GM18526 (cell line): ENCODE results near the gene SYNPO2.

Experiments
- POLR2A ChIP-seq: IDR thresholded peaks from 3 replicates; pipeline ENCODE4 v1.6.1; 2011; ENCODE audit not compliant: insufficient read length; ENCODE audit errors: extremely low read depth

SYNPO2 gene

DNA sequence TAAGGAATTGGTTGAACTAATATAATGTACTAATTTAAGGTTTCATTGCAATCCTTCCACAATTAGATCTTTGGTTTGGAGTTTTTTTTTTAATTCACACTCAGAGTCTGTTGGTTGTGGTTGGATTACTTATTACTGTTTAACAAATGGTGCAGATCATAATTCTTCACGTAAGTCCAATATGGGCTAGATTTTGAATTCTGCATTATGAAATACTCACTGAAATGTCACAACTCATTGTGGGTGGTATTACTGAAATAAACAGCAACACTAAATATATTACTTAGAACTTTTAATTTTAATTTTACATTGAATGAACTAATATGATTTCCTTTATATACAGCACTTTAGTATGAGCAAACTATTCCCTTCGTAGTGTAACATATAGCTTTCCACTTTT is 152.7 kb downstream of the SYNPO2 start:
- TF ChIP-seq POLR2A: no peak

DNA sequence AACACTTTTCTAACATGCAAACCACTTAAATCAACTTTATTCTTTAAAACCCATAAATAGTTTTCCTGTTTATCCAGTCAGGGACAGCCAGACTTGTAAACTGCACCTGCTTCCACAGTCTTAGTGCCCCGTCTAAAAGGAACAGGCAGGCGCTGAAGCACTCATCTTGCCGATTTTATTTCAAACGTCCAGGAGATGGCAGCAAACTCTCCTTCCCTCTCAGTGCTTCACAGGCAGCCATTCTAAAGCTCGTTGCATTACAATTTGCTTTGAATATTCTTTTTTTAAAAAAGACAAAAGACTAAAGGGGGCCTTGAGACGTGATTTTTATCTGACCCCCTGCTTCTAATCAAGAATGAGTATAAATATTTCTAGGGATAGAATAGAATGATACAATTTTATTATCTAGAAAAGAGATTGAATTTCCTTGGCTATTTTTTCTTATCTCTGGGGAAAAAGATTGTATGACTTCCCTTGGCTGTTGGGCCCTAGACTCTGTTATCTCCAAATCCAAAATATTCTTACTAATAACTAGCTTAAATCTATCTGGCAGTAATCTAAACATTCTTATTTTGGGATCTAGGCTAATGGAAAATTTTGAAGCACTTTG is 153.4 kb downstream of the SYNPO2 start:
- TF ChIP-seq POLR2A: no peak

GRCh38 chr4:119046263-119046662 is 157.6 kb downstream of the SYNPO2 start:
- TF ChIP-seq POLR2A: no peak

DNA sequence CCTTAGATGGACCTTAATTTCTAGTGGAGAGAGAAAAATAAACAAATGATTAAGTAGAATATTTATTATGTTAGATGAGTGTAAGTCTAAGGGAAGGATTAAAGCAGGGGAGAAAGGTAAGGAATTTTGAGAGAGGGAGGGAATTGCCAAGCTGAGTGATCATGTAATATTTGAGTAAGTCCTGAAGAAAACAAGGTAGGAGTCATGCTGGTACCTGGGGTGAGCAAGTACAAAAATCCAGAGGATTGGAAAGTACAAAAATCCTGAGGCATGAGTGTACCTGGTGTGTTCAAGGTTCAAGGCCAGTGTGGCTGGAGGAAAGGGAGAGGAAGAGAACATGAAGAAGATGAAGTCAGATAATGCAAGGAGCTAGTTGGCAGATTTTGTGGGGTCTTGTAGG is 159.8 kb downstream of the SYNPO2 start:
- no peak for TF ChIP-seq POLR2A

GRCh38 chr4:119049342-119049741 is 160.7 kb downstream of the SYNPO2 start:
- no peak for TF ChIP-seq POLR2A

DNA sequence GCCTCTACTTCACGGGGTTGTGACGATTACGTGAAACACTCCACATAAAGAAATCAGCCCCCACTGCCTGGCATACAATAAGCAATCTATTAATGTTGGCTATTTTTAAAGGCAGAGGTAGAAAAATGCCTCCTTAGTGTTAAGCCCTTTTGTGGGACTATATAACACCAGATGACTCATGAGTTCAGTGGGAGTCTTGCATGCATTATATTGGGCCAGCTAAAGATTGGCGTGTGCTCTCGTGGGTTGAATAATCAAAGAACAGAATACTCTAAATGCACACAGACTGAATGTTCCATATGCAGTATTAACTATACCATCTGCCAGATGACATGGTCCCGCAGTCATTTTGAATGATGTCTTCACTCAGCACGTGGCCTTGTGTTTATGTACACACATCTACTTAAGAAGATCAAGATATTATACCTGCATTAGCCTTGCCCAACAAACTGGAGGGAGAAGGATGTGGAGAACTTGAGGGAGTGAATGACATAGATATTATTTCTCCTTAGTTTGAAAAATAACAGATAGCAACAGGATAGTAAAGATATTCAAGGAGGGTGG is 162.0 kb downstream of the SYNPO2 start:
- no peak for TF ChIP-seq POLR2A

- no peak for TF ChIP-seq POLR2A
Observed at GRCh38 chr4:119053245-119053644, 164.6 kb downstream of the SYNPO2 start.

DNA sequence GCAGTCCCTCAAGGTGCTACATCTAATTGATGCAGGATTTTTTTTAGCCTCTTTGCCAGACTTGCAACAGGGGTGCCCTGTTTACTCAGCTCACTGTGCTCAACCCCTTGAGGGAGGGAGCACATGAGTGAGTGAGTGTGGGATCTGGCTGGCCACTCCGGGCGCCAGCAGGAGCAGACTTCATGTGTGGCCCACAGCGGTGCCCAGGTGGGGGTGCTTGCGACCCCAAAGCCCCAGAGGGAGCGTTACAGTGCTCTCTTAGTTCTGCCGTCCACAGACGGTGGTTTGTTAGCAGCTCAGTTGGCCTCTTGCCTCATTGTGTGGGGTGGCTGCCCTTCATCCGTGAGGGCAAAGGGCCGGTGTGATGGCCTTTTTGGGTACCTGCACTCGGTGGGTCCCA is 165.3 kb downstream of the SYNPO2 start:
- TF ChIP-seq POLR2A: no peak

- TF ChIP-seq POLR2A: no peak
Observed at GRCh38 chr4:119057417-119057816, 168.8 kb downstream of the SYNPO2 start.

DNA sequence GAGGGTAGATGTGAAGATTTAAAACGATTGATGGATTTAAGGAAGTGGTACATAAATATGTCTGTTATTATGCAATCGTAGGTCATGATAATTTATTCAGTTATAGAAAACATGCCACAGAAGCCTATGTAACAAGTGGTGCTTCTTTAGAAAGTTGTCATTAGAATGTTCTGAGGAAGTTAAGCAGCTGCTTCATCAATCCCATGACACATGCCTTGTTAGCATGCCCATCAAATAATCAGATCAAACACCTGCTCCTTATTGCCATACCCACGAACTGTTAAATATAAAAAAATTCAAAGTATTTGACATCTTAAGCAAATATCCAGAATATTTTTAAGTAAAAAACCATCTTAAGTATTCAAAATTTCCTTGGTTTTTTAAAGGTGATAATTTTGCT is 170.6 kb downstream of the SYNPO2 start:
- TF ChIP-seq POLR2A: no peak

DNA sequence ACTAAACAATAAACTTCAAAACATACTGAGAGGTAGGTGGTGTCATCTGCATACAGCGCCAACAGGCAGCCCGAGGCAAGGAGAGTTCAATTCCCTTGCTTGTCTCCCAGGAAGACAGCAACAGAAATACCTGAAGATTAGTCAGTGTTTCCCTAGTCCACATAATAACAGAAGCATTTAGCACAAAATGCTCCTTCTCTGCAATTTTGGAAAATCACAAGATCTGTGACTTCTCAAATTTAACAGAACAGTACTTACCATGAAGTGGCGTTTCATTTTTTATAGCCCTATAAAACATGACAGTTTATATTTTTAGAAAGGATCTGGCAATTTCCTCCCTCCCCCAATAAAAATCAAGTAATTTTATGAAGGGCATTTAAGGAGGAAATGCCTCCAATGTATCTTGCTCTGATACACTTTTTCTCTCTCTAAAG is 179.9 kb downstream of the SYNPO2 start:
- no peak for TF ChIP-seq POLR2A

DNA sequence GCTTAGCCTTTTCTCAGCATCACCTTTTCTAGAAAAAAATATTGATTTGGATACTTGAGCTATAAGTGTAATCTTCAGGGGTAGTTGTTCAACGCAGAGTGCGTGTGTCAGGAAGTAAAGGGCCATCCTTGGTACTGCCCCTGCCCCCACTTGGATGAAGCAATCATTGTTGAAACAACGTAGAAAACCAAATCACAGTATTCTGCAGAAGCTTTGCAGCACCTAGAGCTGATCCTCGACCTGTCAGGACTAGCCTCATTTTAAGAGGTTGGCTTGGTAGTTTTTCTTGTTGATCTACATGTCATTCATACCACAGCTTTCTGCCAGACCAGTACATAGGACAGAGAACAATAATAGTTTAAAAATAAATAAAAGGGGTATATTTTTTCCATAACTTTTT is 181.6 kb downstream of the SYNPO2 start:
- no peak for TF ChIP-seq POLR2A

DNA sequence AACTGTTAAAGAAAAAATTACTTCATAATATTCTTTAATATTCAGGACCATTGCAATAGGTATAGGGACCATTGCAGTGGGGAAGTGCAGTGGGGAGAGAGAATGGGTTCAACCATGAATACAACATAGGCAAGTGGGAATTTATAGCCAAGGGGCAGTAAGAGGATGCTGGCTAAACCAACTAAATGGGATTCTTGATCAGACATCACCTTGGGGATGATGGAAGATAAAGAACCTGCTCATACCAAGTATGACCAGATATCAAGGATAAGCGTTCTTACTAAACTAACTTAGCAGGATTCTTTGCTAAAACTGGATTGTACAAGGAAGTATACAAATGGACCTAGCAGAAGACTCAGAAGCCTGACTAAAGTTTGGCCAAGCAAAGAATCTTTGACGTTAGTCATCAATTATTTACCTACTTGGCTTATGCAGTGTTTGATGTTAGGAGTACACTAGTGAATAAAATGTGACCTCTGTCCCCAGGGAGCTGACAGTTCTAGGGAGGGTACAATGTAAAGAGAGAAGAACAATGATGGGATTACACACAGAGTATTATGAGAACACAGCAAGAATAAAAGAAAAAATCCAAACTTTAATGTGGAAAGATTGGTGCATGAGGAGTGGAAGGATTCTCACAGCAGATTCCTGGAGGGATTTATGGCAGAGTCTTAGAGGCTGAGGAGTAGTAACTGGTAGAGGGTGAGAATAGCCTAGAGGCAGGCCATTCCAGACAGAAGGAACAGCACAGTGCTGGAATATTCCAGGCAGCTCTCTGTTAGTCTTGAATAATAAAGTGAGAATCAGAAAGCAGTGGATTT is 192.3 kb downstream of the SYNPO2 start:
- no peak for TF ChIP-seq POLR2A

DNA sequence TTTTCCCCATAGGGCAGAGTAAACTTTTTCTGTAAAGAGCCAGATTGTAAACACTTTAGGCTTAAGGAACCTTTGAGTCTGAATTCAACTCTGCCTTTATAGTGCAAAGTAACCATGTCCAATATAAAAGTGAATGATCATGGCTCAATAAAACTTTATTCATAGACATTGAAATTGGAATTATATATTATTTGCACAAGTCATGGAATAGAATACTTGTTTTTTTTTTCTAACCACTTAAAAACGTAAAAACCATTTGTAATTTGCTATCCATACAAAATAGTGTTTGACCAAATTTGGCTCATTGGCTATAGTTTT is 192.8 kb downstream of the SYNPO2 start:
- TF ChIP-seq POLR2A: no peak

DNA sequence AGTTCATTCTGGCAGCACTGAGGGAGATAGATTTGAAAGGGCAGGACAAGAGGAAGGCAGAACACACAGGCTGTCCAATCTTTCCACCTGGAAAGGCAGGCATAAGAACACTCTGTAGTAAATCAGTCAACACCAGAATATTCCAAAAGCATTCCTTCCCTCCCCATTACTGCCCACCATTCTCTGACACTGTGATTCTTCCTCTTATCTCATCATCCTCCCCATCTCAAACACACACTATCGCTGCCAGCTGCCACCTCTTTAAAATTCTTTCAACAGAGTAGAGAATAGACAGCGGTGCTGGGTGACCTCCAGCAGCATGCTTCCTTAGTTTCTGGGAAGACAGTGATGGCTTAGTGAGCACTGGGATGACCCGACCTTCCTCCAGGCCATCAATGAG is 193.3 kb downstream of the SYNPO2 start:
- TF ChIP-seq POLR2A: no peak

DNA sequence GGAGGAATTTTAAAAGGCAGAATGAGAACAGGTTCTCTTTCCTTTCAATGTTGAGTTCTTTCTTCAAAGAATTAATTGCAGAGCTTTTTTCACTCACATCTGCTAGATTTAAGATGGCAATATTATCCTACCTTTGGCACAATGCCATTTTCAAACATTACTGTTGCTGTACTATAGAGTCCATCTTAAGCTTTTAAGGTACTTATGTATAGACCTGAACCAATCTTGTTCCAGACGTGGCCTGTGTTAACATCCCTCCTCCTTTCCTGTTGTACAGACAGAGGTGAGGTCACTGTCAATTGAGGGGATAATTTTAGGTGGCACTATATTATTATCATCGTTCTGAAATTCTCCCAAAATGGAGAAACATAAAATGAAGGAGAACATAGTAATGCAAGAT is 194.0 kb downstream of the SYNPO2 start:
- TF ChIP-seq POLR2A: no peak

DNA sequence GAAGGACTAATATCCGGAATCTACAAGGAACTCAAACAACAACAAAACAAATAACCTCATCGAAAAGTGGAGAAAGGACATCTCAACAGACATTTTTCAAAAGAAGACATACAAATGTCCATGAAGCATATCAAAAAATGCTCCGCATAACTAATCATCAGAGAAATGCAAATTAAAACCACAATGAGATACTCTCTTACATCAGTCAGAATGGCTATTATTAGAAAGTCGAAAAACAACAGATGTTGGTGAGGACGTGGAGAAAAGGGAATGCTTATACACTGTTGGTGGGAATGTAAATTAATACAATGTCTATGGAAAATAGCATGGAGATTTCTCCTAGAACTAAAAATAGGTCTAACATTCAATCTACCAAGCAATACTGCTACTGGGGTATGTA is 195.9 kb downstream of the SYNPO2 start:
- no peak for TF ChIP-seq POLR2A
